Epidermal melanocyte (primary cell): ENCODE measurements around the gene HDDC2.

Experiments
- DNase-seq: peaks from one replicate; pipeline ENCODE4 v3.0.0; 2011; ENCODE audit warnings: low spot score; ENCODE audit not compliant: insufficient read length

HDDC2 gene

DNA sequence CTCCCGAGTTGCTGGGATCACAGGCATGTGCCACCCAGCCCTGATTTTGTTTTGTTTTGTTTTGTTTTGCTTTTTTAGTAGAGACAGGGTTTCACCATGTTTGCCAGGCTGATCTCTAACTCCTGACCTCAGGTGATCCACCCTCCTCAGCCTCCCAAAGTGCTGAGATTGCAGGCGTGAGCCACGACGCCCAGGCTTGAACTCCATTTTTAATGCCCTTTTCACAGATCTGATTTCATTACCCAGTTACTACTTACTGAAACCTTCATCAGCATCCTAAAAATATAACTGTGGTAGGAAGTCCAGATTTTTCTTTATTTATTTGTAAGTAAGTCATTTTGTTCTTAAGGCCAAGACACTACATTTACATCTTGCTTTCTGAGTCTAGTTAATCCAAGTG lies 64.0 kb downstream of the HDDC2 start:
- DNase-seq: no peak

DNA sequence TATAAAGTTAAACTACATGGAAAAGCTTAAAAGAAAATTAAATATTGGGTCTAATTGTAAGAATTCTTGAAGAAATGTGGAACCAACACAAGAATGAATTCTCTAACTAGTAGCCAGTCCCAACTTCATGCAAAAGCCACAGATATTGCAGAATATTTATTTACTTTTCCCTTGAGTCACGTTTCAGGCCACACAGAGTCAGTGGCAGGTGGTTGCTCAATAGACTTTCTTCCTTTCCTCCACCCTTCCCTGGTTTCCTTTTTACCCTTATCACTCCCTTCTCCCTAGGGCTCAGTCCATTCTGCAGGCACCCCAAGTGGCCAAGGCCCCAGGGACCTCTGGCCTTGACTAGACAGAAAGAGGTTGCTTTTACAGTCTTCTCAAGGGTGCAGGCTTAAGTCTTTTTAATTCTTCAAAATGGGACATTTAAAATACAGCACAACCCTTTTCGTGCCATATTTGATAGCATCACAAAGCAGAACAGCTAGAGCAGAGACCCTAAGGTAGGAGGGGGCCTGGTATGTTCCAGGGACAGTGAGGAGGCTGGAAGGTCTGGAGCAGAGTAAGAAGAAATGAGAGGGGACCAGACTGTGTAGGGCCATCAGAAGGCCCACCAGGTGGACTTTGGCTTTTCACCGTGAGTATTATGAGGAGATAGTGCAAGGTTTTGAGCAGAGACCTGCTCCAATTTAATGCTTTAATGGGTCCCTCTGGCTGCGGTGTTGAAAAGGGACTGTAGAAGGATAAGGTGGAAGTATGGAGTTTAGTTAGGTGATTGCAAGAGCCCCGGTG lies 65.0 kb downstream of the HDDC2 start:
- DNase-seq: no peak

DNA sequence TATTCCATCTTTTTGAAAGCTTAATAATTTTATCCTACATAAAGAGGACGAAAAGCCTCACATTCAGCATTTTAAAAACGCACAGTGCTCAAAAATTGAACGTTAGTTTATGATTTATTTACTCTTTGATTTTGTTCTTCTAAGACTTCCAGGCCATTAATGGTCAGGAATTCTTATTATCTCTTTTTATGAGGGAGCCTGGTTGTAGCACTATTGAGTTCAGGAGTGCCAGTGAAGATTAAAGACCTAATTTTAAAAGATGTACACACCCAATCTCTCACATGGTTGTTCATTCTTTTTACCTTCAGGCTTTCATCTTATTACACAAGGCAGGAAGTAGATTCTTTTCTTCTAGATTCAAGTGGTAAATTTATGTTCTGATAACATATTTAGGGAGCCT lies 68.6 kb downstream of the HDDC2 start:
- no peak for DNase-seq

DNA sequence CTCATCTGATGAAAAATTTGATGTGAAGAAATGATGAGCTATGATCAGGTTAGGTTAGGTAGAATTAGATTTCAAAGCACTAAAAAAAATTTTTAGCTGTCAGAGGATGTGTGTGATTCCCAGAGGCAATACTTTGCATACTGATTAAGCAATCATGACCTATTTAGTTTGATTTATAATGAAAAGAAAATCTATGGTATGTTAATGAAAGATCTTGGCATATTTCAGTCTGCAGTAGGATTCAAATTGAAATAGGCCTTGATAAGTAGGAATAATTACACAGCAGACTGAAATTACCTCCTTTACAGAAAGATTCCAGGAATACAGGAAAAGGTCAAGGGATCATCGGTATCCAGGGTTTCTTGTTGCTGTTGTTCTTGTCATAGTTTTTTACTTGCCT lies 69.3 kb downstream of the HDDC2 start:
- no peak for DNase-seq

DNA sequence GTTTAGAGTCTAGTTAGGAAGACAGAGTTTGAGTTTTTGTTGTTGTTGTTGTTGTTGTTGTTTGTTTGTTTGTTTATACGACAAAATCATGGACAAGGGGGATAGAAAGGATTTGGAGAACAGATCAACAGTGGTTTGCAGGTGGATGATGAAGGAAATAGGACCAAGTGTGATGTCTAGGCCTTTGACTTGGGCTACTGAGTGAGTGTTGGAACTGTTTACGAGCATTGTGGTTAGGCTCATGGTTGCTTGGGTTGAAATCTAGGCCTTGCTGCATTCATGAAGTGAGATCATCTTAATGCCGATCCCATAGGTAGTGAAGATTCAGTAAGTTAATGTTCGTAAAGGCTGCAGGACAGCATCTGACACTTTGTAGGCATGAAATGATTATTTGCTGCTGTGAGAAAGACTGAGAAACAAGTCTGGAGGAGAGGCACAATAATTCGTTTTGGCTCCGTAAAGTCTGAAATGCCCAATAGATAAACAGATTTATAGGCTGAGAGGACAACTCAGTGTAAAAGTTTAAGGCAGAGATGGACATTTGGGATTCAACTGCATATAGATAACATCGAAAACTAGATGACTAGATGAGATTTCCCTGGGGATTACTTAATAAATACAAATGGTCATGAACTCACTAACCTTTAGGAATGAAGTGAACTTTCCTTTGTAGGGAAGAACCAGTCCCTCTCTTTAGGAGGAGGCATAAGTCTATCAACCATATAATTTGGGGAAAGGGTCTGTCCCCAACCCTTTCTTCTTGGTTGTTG lies 70.0 kb downstream of the HDDC2 start:
- DNase-seq: no peak

DNA sequence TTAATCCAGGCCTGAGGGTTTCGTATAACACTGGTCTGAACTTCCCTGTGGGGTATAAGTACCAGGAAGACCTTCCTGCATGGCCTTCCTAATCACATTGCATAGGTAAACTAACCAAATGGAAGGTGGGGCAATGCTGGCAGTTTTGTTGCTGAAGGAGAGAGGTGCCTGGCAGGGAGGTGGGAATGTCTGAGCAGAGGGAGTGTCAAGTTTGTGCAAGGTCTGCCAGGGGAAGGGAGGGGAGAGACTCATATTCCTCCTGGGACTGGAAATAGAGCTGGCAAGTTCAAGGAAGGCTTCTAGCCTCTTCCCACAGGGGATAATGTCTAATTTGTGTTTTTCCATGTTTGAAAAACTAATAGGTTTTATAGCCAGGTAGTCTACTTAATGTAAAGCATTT lies 70.6 kb downstream of the HDDC2 start:
- DNase-seq: no peak

DNA sequence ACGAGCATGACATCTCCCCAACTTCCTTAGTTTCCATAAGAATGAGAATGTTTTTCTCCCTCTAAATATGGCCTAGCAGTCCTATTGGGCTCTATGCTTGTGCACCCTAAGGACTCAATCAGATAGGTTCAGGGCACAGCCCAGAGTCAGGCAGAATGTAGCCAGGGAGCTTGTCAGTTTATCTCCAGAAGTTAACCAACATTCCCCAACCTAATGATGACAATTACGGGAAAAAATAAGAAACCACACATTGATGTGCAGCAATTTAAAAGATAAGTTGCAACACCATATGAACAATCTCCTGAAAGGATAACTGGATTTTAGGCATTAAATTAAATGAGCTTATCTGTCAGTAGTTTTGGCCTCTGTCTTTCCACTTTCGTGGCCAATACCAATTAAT lies 71.1 kb downstream of the HDDC2 start:
- no peak for DNase-seq

DNA sequence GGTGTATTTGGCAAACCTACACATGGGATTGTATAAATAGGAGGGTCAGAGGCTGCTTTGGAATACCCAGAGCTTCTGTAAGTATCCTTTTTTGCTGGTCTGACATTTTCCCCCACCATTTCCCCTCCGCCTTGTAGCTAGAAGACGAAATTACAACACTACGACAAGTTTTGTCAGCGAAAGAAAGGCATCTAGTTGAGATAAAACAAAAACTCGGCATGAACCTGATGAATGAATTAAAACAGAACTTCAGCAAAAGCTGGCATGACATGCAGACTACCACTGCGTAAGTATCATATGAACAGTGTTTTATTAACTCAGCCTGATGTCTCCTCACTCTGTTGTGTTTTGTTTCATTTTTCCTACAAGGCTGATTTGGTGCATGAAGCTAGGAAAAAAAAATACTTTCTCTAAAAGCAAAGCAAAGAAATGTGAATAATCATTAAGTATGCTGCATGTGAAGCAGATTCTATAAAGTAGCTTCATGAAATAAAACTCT lies 72.7 kb downstream of the HDDC2 start:
- DNase-seq: no peak

DNA sequence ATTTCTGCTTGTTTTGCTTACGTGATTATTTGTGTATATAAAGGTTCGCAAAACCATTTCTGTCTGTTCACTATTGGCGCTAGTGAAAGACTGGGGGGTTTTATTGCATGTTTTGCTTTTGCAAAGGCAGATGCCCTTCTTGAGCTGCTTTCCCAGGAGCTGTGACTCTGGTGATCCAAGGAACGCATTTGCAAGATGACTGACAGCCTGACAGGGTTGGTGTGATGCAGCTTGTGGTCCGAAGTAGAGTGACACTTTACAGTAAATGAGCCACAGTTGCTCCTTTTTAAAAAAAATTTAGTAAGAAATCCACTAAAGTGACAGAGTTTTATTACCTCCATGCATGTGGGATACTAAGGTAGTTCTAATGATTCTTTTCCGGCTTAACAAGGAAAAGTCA lies 74.5 kb downstream of the HDDC2 start:
- no peak for DNase-seq
